Left lung (tissue), 10 donors: ENCODE data around the gene ETV1. TPM values are rescaled to one million over a fixed set of nuclear protein-coding genes. Genes with fewer than 3 reads are reported as not detected.

Source experiments
- ATAC-seq: fragments of 200-7000 bp; cut with Tn5 transposase; one replicate; pipeline ENCODE4 v1.9.1; 2020; ENCODE audit warnings: moderate library complexity
- DNase-seq, 4 donors: peaks; one replicate each; pipeline ENCODE4 v3.0.0-alpha.2; 2013 to 2020
- H3K27ac ChIP-seq, 2 donors: fragments of 200-600 bp; sonication (generic) in 1 of 2; one replicate each; pipeline versions ENCODE4 v1.5.0 to v1.8.0; 2020 to 2021
- H3K27me3 ChIP-seq, 2 donors: fragments of 200-600 bp; sonication (generic) in 1 of 2; one replicate each; pipeline versions ENCODE4 v1.5.0 to v1.8.0; 2020 to 2021
- H3K36me3 ChIP-seq, 2 donors: fragments of 200-600 bp; sonication (generic) in 1 of 2; one replicate each; pipeline versions ENCODE4 v1.5.0 to v1.8.0; 2020 to 2021
- H3K4me1 ChIP-seq, 2 donors: fragments of 200-600 bp; one replicate each; pipeline ENCODE4 v1.8.0; 2021
- H3K4me3 ChIP-seq, 2 donors: fragments of 200-600 bp; sonication (generic) in 1 of 2; one replicate each; pipeline versions ENCODE4 v1.5.0 to v1.8.0; 2020 to 2021; ENCODE audit warnings: mild to moderate bottlenecking in 1 of 2
- H3K9me3 ChIP-seq, 2 donors: fragments of 200-600 bp; sonication (generic) in 1 of 2; one replicate each; pipeline versions ENCODE4 v1.5.0 to v1.8.0; 2020 to 2021
- intact Hi-C, 2 donors: fragments of 100-400 bp; cut with DNase I; formaldehyde crosslinking; loops; one replicate each; pipeline versions ENCODE4 v1.11.2 to v1.14.2; 2022
- polyA plus RNA-seq, 6 donors: library from polyadenylated mRNA; unstranded; fragments of 120-200 nt; gene quantifications; one replicate each; pipeline ENCODE4 v1.2.1, GENCODE V29; 2013; ENCODE audit not compliant: insufficient read length in 6 of 6
- total RNA-seq, 2 donors: library from RNA; stranded (reverse); fragmentation: NEBNext Ultra II Directional; extraction: Animal tissue kit (Norgen Biotek cat#: 25700); gene quantifications; one replicate each; pipeline ENCODE4 v1.2.1, GENCODE V29; 2021
- TF ChIP-seq, protein P1 (sequence below), 2 donors: fragments of 200-600 bp; sonication (generic) in 1 of 2; IDR thresholded peaks; one replicate each; pipeline versions ENCODE4 v1.5.0 to v1.8.0; 2021; ENCODE audit warnings: antibody characterized with exemption in 2 of 2
- donor health status: DM: no; HTN: yes; CAD: no.
- donor health status: DM: no; HTN: no; CAD: no.

The ETV1 gene
- total and polyA plus RNA-seq, 8 donors = 55.3 to 134 (median 72.5) TPM

DNA sequence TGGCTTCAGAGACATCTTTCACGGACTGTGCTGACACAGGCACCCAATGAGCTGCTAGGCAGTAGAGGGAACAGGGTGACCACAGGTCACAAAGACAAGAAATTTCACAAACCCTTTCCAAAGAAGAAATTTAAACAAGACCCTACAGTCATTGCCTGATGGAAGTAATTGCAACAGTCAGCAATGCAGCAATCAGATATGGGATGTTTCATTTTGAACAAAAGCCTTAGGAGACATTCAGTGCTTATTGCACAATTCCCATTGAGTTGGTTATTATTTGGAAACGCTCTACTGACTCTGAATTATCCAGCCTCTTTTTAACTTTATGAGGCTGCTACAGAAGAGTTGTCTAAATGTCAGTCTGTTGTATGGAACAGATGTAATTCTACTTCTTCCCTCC is 85.5 kb downstream of the ETV1 start:
- TF ChIP-seq, protein P1, sequence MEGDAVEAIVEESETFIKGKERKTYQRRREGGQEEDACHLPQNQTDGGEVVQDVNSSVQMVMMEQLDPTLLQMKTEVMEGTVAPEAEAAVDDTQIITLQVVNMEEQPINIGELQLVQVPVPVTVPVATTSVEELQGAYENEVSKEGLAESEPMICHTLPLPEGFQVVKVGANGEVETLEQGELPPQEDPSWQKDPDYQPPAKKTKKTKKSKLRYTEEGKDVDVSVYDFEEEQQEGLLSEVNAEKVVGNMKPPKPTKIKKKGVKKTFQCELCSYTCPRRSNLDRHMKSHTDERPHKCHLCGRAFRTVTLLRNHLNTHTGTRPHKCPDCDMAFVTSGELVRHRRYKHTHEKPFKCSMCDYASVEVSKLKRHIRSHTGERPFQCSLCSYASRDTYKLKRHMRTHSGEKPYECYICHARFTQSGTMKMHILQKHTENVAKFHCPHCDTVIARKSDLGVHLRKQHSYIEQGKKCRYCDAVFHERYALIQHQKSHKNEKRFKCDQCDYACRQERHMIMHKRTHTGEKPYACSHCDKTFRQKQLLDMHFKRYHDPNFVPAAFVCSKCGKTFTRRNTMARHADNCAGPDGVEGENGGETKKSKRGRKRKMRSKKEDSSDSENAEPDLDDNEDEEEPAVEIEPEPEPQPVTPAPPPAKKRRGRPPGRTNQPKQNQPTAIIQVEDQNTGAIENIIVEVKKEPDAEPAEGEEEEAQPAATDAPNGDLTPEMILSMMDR (IDR thresholded peaks at IDR 0.05) = no peak
- H3K9me3 ChIP-seq = no peaks in the 10 kb centered on the region
- peak in 1 of 4 donors; percentile 64 for DNase-seq
- no peaks in the 10 kb centered on the region for H3K4me1 ChIP-seq
- no peaks in the 10 kb centered on the region for H3K27me3 ChIP-seq
- no peak overlapping the region for H3K4me3 ChIP-seq
- peak overlapping the region in 1 of 2 donors; percentile 40 for H3K27ac ChIP-seq
- no peaks in the 10 kb centered on the region for H3K36me3 ChIP-seq
- peak; percentile 62 for ATAC-seq
- intact Hi-C loops = no loop called here

DNA sequence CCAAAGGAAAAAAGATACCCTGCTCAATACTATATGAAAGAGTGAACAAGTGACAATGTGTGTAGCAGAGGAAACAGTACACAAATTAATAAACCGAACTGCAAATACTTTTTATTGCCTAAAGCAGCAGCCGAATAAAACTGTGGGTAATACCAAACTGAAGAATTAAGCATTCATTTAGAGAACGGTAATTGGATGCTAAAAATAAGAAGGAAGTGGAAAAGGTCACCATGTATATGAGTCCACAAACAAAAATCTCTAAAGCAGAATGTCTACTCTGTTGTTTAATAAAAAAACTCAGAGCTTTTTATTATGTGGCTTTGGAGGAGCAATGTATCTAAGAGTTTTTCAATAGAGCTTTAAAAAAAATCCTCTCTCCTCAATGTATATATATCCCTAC is 87.9 kb downstream of the ETV1 start:
- intact Hi-C loops = no loop called here
- Histone ChIP-seq H3K27ac (no peak overlapping the region), H3K4me1 (no peaks in the 10 kb centered on the region), H3K4me3 (no peak overlapping the region), H3K27me3 (no peaks in the 10 kb centered on the region), H3K9me3 (no peaks in the 10 kb centered on the region), H3K36me3 (no peaks in the 10 kb centered on the region)
- DNase-seq (no peak), ATAC-seq (no peak)
- TF ChIP-seq, protein P1 (IDR thresholded peaks at IDR 0.05) = no peak

GRCh38 chr7:13898957-13899670 is 90.4 kb downstream of the ETV1 start:
- Histone ChIP-seq H3K27me3 (no peaks in the 10 kb centered on the region), H3K27ac (no peak overlapping the region), H3K4me3 (no peak overlapping the region), H3K36me3 (no peaks in the 10 kb centered on the region), H3K4me1 (no peaks in the 10 kb centered on the region), H3K9me3 (no peaks in the 10 kb centered on the region)
- intact Hi-C loops = no loop called here
- no peak for DNase-seq
- ATAC-seq = no peak
- TF ChIP-seq, protein P1 (IDR thresholded peaks at IDR 0.05) = no peak

DNA sequence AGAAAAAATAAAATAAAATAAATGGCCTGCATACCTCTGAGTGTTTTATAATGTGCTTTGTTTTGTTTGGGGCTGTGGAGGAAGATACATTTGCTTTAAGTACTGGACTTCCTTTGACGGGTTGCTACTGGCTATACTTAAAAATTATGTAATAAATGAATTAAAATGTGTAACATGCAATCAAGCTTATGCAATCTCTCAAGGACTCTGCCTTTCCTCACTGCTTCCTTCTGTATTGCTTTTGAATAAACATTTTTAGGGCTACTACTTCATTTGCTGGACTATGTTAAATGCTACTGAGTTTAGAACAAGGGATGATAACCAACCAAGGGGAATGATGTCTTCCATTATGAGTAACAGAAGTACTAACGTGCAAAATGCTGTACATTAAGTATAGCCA is 91.6 kb downstream of the ETV1 start:
- ATAC-seq = peak; percentile 62
- intact Hi-C loops = no loop called here
- TF ChIP-seq, protein P1 (IDR thresholded peaks at IDR 0.05) = no peak

GRCh38 chr7:13894954-13895353 is 94.5 kb downstream of the ETV1 start:
- H3K4me1 ChIP-seq = no peaks in the 10 kb centered on the region
- ATAC-seq (no peak), DNase-seq (no peak)
- no peaks in the 10 kb centered on the region for H3K36me3 ChIP-seq
- no peak overlapping the region for H3K27ac ChIP-seq
- H3K9me3 ChIP-seq = no peaks in the 10 kb centered on the region
- H3K27me3 ChIP-seq = no peaks in the 10 kb centered on the region
- TF ChIP-seq, protein P1 (IDR thresholded peaks at IDR 0.05) = no peak
- intact Hi-C loops = no loop called here
- no peak overlapping the region for H3K4me3 ChIP-seq

More for the DNA sequence above, 91.6 kb downstream of the ETV1 start:
- H3K9me3 ChIP-seq = no peaks in the 10 kb centered on the region
- peak in 1 of 4 donors; percentile 45 for DNase-seq
- no peak overlapping the region for H3K27ac ChIP-seq
- no peaks in the 10 kb centered on the region for H3K27me3 ChIP-seq
- no peaks in the 10 kb centered on the region for H3K4me1 ChIP-seq
- no peaks in the 10 kb centered on the region for H3K36me3 ChIP-seq
- H3K4me3 ChIP-seq = no peak overlapping the region
